Gastroesophageal sphincter (tissue), 4 donors: ENCODE data around the gene TREML2. TPM values are rescaled to one million over a fixed set of nuclear protein-coding genes. Genes with fewer than 3 reads are reported as not detected.

Experiments
- ATAC-seq: fragments of 150-250 bp; one replicate; pipeline ENCODE4 v1.9.1; 2016; ENCODE audit warnings: mild to moderate bottlenecking, moderate library complexity
- H3K27ac ChIP-seq, 4 donors: fragments of 200-600 bp; sonication (generic) in 3 of 4; 1 replicate in 3 of 4; 2 replicates in 1 of 4; pipeline ENCODE4 v1.5.1; 2016 to 2019
- H3K27me3 ChIP-seq: fragments of 200-600 bp; sonication (generic); one replicate; pipeline ENCODE4 v1.5.1; 2019
- H3K36me3 ChIP-seq, 2 donors: fragments of 200-600 bp; sonication (generic); one replicate each; pipeline ENCODE4 v1.5.1; 2019; ENCODE audit warnings: control low read depth in 1 of 2
- H3K4me1 ChIP-seq, 3 donors: fragments of 200-600 bp; sonication (generic); 1 replicate in 2 of 3; 2 replicates in 1 of 3; pipeline ENCODE4 v1.5.1; 2016 to 2019; ENCODE audit warnings: control low read depth in 2 of 3
- H3K4me3 ChIP-seq, 2 donors: fragments of 200-600 bp; sonication (generic); one replicate each; pipeline ENCODE4 v1.5.1; 2019; ENCODE audit warnings: mild to moderate bottlenecking in 1 of 2, moderate library complexity in 1 of 2
- H3K9me3 ChIP-seq, 3 donors: fragments of 200-600 bp; sonication (generic); one replicate each; pipeline ENCODE4 v1.5.1; 2017 to 2019; ENCODE audit warnings: control low read depth in 2 of 3
- EP300 ChIP-seq: sonication (generic); formaldehyde crosslinking; IDR thresholded peaks from one replicate; pipeline ENCODE4 v1.6.1; 2017; ENCODE audit warnings: antibody characterized with exemption, mild to moderate bottlenecking
- POLR2A ChIP-seq, 2 donors: fragments of 450-650 bp; IDR thresholded peaks; one replicate each; pipeline ENCODE4 v1.6.1; 2017; ENCODE audit warnings: antibody characterized with exemption in 2 of 2, mild to moderate bottlenecking in 2 of 2, moderate library complexity in 1 of 2
- POLR2AphosphoS5 ChIP-seq: sonication (generic); formaldehyde crosslinking; IDR thresholded peaks from one replicate; pipeline ENCODE4 v1.6.1; 2017; ENCODE audit warnings: antibody characterized with exemption
- WGBS, 2 donors: methylation state at CpG; one replicate each; pipeline ENCODE4 v1.1.5; 2018; ENCODE audit warnings: low coverage in 1 of 2; 5-methylcytosine and 5-hydroxymethylcytosine counted together
- total RNA-seq, 4 donors: library from RNA; depleted of rRNA; stranded (reverse); fragments of >200 nt; gene quantifications; one replicate each; pipeline ENCODE4 v1.1.0, GENCODE V29; 2016
- TF ChIP-seq, protein P1 (sequence below), 4 experiments: fragments of 200-600 bp in 2 of 4; fragments of 450-650 bp in 2 of 4; sonication (generic) in 1 of 4; IDR thresholded peaks; one replicate each; pipeline ENCODE4 v1.5.1; 2017 to 2019; ENCODE audit warnings: antibody characterized with exemption in 4 of 4, mild to moderate bottlenecking in 2 of 4, moderate library complexity in 2 of 4

The TREML2 gene
- total RNA-seq, 4 donors from 2014 or later, result 0.27 TPM; not detected in 3

DNA sequence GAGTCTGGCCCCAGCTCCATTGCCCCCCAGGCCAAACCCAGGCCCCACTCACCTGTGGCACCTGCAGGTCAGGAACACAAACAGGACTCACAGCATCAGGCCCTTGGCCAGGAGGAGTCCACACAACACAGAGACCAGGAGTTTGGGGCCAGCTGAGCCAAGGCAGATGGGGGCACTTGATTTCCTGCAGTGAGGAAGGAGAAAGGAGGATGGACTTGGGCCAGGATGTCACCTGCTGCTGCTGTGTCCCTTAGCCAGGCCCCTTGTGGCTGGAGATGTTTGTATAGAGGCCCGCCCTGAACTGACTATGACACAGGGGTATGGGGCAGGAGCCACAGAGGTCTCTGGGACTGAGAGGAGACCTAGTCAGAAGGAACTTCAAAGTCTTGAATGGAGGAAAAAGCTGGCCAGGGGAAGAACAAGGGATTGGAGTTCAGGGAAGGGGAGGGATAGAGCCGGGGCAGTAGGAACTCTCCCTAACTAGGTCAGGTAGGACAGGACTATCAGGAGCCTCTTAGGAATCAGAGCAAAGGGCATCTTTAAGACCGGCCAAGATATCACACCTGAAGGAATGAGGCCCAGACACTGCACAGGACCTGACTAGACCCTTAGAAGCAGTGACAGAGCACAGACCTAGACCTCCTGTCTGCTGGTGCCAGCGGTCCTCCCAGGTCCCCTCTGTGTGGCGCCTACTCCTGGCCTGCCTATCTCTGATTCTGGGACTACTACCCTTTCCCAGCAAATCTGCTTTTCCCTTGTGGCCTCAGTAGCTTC is 8.8 kb upstream of the TREML2 start:
- Histone ChIP-seq H3K9me3 (peaks cover 0 to 13% (median 0%) of the 10 kb centered on the region in 3 donors), H3K4me1 (no peaks in the 10 kb centered on the region), H3K4me3 (no peak overlapping the region), H3K27ac (no peak overlapping the region), H3K36me3 (no peaks in the 10 kb centered on the region), H3K27me3 (peaks cover 6% of the 10 kb centered on the region)
- TF ChIP-seq POLR2A (IDR thresholded peaks at IDR 0.05) (no peak), EP300 (no peak), POLR2AphosphoS5 (no peak)
- TF ChIP-seq, protein P1, sequence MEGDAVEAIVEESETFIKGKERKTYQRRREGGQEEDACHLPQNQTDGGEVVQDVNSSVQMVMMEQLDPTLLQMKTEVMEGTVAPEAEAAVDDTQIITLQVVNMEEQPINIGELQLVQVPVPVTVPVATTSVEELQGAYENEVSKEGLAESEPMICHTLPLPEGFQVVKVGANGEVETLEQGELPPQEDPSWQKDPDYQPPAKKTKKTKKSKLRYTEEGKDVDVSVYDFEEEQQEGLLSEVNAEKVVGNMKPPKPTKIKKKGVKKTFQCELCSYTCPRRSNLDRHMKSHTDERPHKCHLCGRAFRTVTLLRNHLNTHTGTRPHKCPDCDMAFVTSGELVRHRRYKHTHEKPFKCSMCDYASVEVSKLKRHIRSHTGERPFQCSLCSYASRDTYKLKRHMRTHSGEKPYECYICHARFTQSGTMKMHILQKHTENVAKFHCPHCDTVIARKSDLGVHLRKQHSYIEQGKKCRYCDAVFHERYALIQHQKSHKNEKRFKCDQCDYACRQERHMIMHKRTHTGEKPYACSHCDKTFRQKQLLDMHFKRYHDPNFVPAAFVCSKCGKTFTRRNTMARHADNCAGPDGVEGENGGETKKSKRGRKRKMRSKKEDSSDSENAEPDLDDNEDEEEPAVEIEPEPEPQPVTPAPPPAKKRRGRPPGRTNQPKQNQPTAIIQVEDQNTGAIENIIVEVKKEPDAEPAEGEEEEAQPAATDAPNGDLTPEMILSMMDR (IDR thresholded peaks at IDR 0.05), result no peak
- no peak for ATAC-seq
- WGBS, 2 donors, result 86 to 94% methylated on average over 2 to 5 of the region's 5 CpGs

DNA sequence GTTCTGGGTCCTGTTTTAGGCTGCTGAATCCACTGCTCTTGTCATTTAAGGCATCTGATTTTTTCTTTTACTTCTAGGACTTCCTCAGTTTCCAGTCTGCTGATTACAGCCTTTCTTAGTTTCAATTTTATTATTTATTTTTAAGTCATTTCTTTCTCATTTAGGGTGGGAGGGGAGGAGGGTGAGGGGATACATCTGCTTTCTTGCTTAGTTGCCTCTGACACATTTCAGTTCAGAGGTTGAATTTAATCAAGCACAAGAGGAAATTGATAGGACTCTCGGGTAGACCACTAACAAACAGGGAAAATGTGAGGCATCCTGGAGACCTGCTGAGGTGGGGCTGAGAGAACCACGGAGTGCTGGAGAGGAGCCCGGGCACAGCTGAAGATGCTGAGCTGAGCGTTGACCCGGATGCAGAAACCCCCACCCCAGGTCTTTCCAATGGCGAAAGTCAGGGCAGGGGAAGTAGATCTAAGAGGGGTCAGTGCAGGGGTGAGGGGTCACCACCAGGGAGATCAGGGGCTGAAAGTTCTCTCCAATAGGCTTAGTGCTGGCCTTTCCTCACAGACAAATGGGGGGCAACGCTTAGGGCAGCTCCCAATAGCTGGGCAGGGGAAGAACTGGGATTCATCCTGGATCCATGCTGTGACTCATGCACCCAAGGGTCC is 7.6 kb upstream of the TREML2 start:
- peaks cover 6% of the 10 kb centered on the region for H3K27me3 ChIP-seq
- no peaks in the 10 kb centered on the region for H3K4me1 ChIP-seq
- ATAC-seq, result no peak
- H3K27ac ChIP-seq, result no peak overlapping the region
- H3K36me3 ChIP-seq, result no peaks in the 10 kb centered on the region
- WGBS, 2 donors, result 45 to 56% methylated on average over 4 of the region's 7 CpGs
- H3K9me3 ChIP-seq, result peaks cover 0 to 7% (median 0%) of the 10 kb centered on the region in 3 donors
- TF ChIP-seq EP300 (no peak), POLR2AphosphoS5 (no peak), POLR2A (IDR thresholded peaks at IDR 0.05) (no peak)
- TF ChIP-seq, protein P1 (IDR thresholded peaks at IDR 0.05), result no peak
- H3K4me3 ChIP-seq, result no peak overlapping the region

DNA sequence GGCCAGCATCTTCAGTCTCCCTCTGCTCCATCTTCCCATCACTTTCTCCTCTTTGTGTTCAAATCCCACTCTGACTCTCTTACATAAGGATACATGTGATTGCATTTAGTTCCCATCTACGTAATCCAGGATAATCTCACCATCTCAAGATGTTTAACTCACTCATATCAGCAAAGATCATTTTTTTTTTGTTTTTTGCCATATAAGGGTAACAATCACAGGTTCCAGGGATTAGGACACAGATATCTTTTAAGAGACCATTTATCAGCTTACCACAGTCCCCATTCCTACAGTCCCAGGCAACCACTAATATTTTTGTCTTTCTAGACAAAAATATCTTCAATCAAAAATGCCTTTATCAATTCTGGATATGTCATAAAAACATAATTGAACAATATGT is 3.2 kb upstream of the TREML2 start:
- Histone ChIP-seq H3K9me3 (peaks cover 0 to 6% (median 0%) of the 10 kb centered on the region in 3 donors), H3K27me3 (no peaks in the 10 kb centered on the region), H3K4me3 (no peak overlapping the region), H3K27ac (no peak overlapping the region), H3K4me1 (no peaks in the 10 kb centered on the region), H3K36me3 (no peaks in the 10 kb centered on the region)
- WGBS, 2 donors, result 62% methylated on average over 1 of the region's 1 CpG; no CpG with 5 or more reads in 1 of the 2 donors
- TF ChIP-seq EP300 (no peak), POLR2A (IDR thresholded peaks at IDR 0.05) (no peak)
- TF ChIP-seq, protein P1 (IDR thresholded peaks at IDR 0.05), result no peak
- ATAC-seq, result no peak

DNA sequence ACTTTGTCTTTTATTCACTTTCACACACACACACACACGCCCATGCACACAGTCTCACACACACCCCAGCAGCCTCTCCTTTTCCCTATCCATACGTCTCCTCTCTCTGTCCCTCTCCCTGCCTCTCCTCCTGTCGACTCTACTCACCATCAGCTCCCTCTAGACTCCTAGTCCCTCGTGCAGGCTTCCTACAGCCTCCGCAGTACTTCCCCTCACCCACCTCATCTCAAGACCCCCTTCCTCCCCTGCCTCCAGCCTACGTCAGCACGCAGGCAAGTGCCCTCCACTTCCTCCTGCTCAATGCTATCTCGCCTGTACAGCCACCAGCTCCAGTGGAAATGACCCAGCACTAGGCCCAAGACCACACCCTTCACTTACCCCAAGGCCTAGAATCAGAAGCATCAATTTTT is 820 bp upstream of the TREML2 start:
- ATAC-seq, result no peak
- Histone ChIP-seq H3K4me1 (no peaks in the 10 kb centered on the region), H3K36me3 (no peaks in the 10 kb centered on the region), H3K9me3 (no peaks in the 10 kb centered on the region), H3K27ac (no peak overlapping the region), H3K27me3 (peaks cover 14% of the 10 kb centered on the region), H3K4me3 (no peak overlapping the region)
- TF ChIP-seq EP300 (no peak), POLR2A (IDR thresholded peaks at IDR 0.05) (no peak), POLR2AphosphoS5 (no peak)
- TF ChIP-seq, protein P1 (IDR thresholded peaks at IDR 0.05), result no peak
- 49 to 64% methylated on average over 5 to 8 of the region's 8 CpGs for WGBS, 2 donors
